ENCODE results near the gene RHBDD1. TPM values are rescaled to one million over a fixed set of nuclear protein-coding genes. Genes with fewer than 3 reads are reported as not detected.

RHBDD1 gene
- total RNA-seq, 2 experiments from 2014 or later = 23.4 to 29.5 TPM

GRCh38 chr2:226849349-226849748 lies 13.5 kb downstream of the RHBDD1 start:
- Mint-ChIP-seq H3K36me3 (ENCODE audit: low read depth) (peaks cover 7% of the 10 kb centered on the region), H3K27me3 (ENCODE audit: low read depth) (no peaks in the 10 kb centered on the region), H3K4me3 (no peak overlapping the region), H3K27ac (no peak overlapping the region), H3K9me3 (ENCODE audit: insufficient read depth) (no peaks in the 10 kb centered on the region), H3K4me1 (ENCODE audit: low read depth) (peaks cover 2% of the 10 kb centered on the region)
- DNase-seq (no peak), ATAC-seq (no peak)
- CTCF ChIA-PET = interaction anchor here (1.0 kb wide), 1 partner anchor 26 kb away, joined by 3 read pairs; no protein-coding TSS in a partner anchor
- POLR2A ChIA-PET = no interaction called here

- Mint-ChIP-seq H3K36me3 (ENCODE audit: low read depth) (peaks cover 5% of the 10 kb centered on the region), H3K27me3 (ENCODE audit: low read depth) (no peaks in the 10 kb centered on the region), H3K4me1 (ENCODE audit: low read depth) (peaks cover 2% of the 10 kb centered on the region), H3K9me3 (ENCODE audit: insufficient read depth) (no peaks in the 10 kb centered on the region), H3K4me3 (no peak overlapping the region), H3K27ac (no peak overlapping the region)
- CTCF ChIA-PET = no interaction called here
- DNase-seq = no peak
- no peak for ATAC-seq
- POLR2A ChIA-PET = no interaction called here
These were observed 14.2 kb downstream of the RHBDD1 start for GRCh38 chr2:226850024-226850423.

- no peak for ATAC-seq
- H3K27me3 Mint-ChIP-seq (ENCODE audit: low read depth) = no peaks in the 10 kb centered on the region
- no peaks in the 10 kb centered on the region for H3K36me3 Mint-ChIP-seq (ENCODE audit: low read depth)
- ChIA-PET POLR2A (no interaction called here), CTCF (no interaction called here)
- no peak overlapping the region for H3K27ac Mint-ChIP-seq
- H3K4me1 Mint-ChIP-seq (ENCODE audit: low read depth) = no peaks in the 10 kb centered on the region
- no peak for DNase-seq
- H3K4me3 Mint-ChIP-seq = no peak overlapping the region
- H3K9me3 Mint-ChIP-seq (ENCODE audit: insufficient read depth) = no peaks in the 10 kb centered on the region
These were observed 19.9 kb downstream of the RHBDD1 start for GRCh38 chr2:226855787-226856186.

GRCh38 chr2:226860087-226860486 lies 24.2 kb downstream of the RHBDD1 start:
- H3K27ac Mint-ChIP-seq = no peak overlapping the region
- POLR2A ChIA-PET = no interaction called here
- peaks cover 5% of the 10 kb centered on the region for H3K4me1 Mint-ChIP-seq (ENCODE audit: low read depth)
- no peak overlapping the region for H3K4me3 Mint-ChIP-seq
- ATAC-seq (no peak), DNase-seq (no peak)
- no peaks in the 10 kb centered on the region for H3K9me3 Mint-ChIP-seq (ENCODE audit: insufficient read depth)
- no peaks in the 10 kb centered on the region for H3K27me3 Mint-ChIP-seq (ENCODE audit: low read depth)
- CTCF ChIA-PET = no interaction called here
- H3K36me3 Mint-ChIP-seq (ENCODE audit: low read depth) = peaks cover 10% of the 10 kb centered on the region

- Mint-ChIP-seq H3K4me3 (no peak overlapping the region), H3K36me3 (ENCODE audit: low read depth) (peaks cover 20% of the 10 kb centered on the region), H3K27ac (no peak overlapping the region), H3K27me3 (ENCODE audit: low read depth) (no peaks in the 10 kb centered on the region), H3K9me3 (ENCODE audit: insufficient read depth) (no peaks in the 10 kb centered on the region), H3K4me1 (ENCODE audit: low read depth) (peaks cover 5% of the 10 kb centered on the region)
- DNase-seq (no peak), ATAC-seq (no peak)
- ChIA-PET CTCF (no interaction called here), POLR2A (no interaction called here)
These were observed 26.8 kb downstream of the RHBDD1 start for GRCh38 chr2:226862623-226863022.

GRCh38 chr2:226865273-226865672 lies 29.4 kb downstream of the RHBDD1 start:
- ChIA-PET POLR2A (interaction anchor here (0.6 kb wide), 1 partner anchor 925 kb away, joined by 3 read pairs; no protein-coding TSS in a partner anchor), CTCF (no interaction called here)
- peaks cover 5% of the 10 kb centered on the region for H3K4me1 Mint-ChIP-seq (ENCODE audit: low read depth)
- no peak overlapping the region for H3K27ac Mint-ChIP-seq
- ATAC-seq (no peak), DNase-seq (no peak)
- no peak overlapping the region for H3K4me3 Mint-ChIP-seq
- no peaks in the 10 kb centered on the region for H3K9me3 Mint-ChIP-seq (ENCODE audit: insufficient read depth)
- peaks cover 31% of the 10 kb centered on the region for H3K36me3 Mint-ChIP-seq (ENCODE audit: low read depth)
- no peaks in the 10 kb centered on the region for H3K27me3 Mint-ChIP-seq (ENCODE audit: low read depth)

- ChIA-PET POLR2A (no interaction called here), CTCF (no interaction called here)
- Mint-ChIP-seq H3K27ac (no peak overlapping the region), H3K27me3 (ENCODE audit: low read depth) (no peaks in the 10 kb centered on the region), H3K4me1 (ENCODE audit: low read depth) (peaks cover 5% of the 10 kb centered on the region), H3K9me3 (ENCODE audit: insufficient read depth) (no peaks in the 10 kb centered on the region), H3K36me3 (ENCODE audit: low read depth) (peaks cover 35% of the 10 kb centered on the region), H3K4me3 (no peak overlapping the region)
- ATAC-seq = no peak
- no peak for DNase-seq
These were observed 29.9 kb downstream of the RHBDD1 start for GRCh38 chr2:226865710-226866109.

- H3K4me1 Mint-ChIP-seq (ENCODE audit: low read depth) = peaks cover 11% of the 10 kb centered on the region
- H3K27ac Mint-ChIP-seq = no peak overlapping the region
- ChIA-PET POLR2A (interaction anchor here (0.9 kb wide), 1 partner anchor 33 kb away, joined by 3 read pairs; no protein-coding TSS in a partner anchor), CTCF (no interaction called here)
- peaks cover 40% of the 10 kb centered on the region for H3K36me3 Mint-ChIP-seq (ENCODE audit: low read depth)
- ATAC-seq (no peak), DNase-seq (no peak)
- no peaks in the 10 kb centered on the region for H3K27me3 Mint-ChIP-seq (ENCODE audit: low read depth)
- no peak overlapping the region for H3K4me3 Mint-ChIP-seq
- H3K9me3 Mint-ChIP-seq (ENCODE audit: insufficient read depth) = no peaks in the 10 kb centered on the region
These were observed 32.7 kb downstream of the RHBDD1 start for GRCh38 chr2:226868331-226869162.

- no peak overlapping the region for H3K4me3 Mint-ChIP-seq
- no peak overlapping the region for H3K27ac Mint-ChIP-seq
- DNase-seq (no peak), ATAC-seq (no peak)
- peaks cover 13% of the 10 kb centered on the region for H3K4me1 Mint-ChIP-seq (ENCODE audit: low read depth)
- CTCF ChIA-PET = no interaction called here
- POLR2A ChIA-PET = no interaction called here
- H3K36me3 Mint-ChIP-seq (ENCODE audit: low read depth) = peaks cover 41% of the 10 kb centered on the region
- no peaks in the 10 kb centered on the region for H3K9me3 Mint-ChIP-seq (ENCODE audit: insufficient read depth)
- no peaks in the 10 kb centered on the region for H3K27me3 Mint-ChIP-seq (ENCODE audit: low read depth)
These were observed 33.5 kb downstream of the RHBDD1 start for GRCh38 chr2:226869371-226869770.

- DNase-seq (no peak), ATAC-seq (no peak)
- peaks cover 29% of the 10 kb centered on the region for H3K36me3 Mint-ChIP-seq (ENCODE audit: low read depth)
- H3K9me3 Mint-ChIP-seq (ENCODE audit: insufficient read depth) = no peaks in the 10 kb centered on the region
- CTCF ChIA-PET = interaction anchor here (0.8 to 1.2 kb wide), 4 partner anchors 36 to 109 kb away, joined by 3 to 5 read pairs (median 4); no protein-coding TSS in a partner anchor
- H3K4me1 Mint-ChIP-seq (ENCODE audit: low read depth) = peaks cover 13% of the 10 kb centered on the region
- H3K4me3 Mint-ChIP-seq = no peak overlapping the region
- POLR2A ChIA-PET = interaction anchor here (0.8 kb wide), 1 partner anchor 37 kb away, joined by 3 read pairs; the partner anchor contains the start of gene RHBDD1
- no peaks in the 10 kb centered on the region for H3K27me3 Mint-ChIP-seq (ENCODE audit: low read depth)
- H3K27ac Mint-ChIP-seq = no peak overlapping the region
These were observed 37.3 kb downstream of the RHBDD1 start for GRCh38 chr2:226873051-226873620.

- peaks cover 13% of the 10 kb centered on the region for H3K4me1 Mint-ChIP-seq (ENCODE audit: low read depth)
- no peak for DNase-seq
- no peaks in the 10 kb centered on the region for H3K9me3 Mint-ChIP-seq (ENCODE audit: insufficient read depth)
- no peak for ATAC-seq
- POLR2A ChIA-PET = no interaction called here
- no peaks in the 10 kb centered on the region for H3K27me3 Mint-ChIP-seq (ENCODE audit: low read depth)
- no peak overlapping the region for H3K27ac Mint-ChIP-seq
- CTCF ChIA-PET = interaction anchor here (0.8 to 1.1 kb wide), 3 partner anchors 36 to 109 kb away, joined by 3 to 5 read pairs (median 4); no protein-coding TSS in a partner anchor
- H3K4me3 Mint-ChIP-seq = no peak overlapping the region
- H3K36me3 Mint-ChIP-seq (ENCODE audit: low read depth) = peaks cover 24% of the 10 kb centered on the region
These were observed 38.0 kb downstream of the RHBDD1 start for GRCh38 chr2:226873826-226874225.

- ChIA-PET CTCF (interaction anchor here (1.4 kb wide), 1 partner anchor 26 kb away, joined by 3 read pairs; no protein-coding TSS in a partner anchor), POLR2A (no interaction called here)
- H3K4me1 Mint-ChIP-seq (ENCODE audit: low read depth) = peaks cover 13% of the 10 kb centered on the region
- ATAC-seq = no peak
- no peak for DNase-seq
- H3K9me3 Mint-ChIP-seq (ENCODE audit: insufficient read depth) = no peaks in the 10 kb centered on the region
- H3K36me3 Mint-ChIP-seq (ENCODE audit: low read depth) = peaks cover 22% of the 10 kb centered on the region
- H3K4me3 Mint-ChIP-seq = no peak overlapping the region
- H3K27me3 Mint-ChIP-seq (ENCODE audit: low read depth) = no peaks in the 10 kb centered on the region
- H3K27ac Mint-ChIP-seq = no peak overlapping the region
These were observed 38.9 kb downstream of the RHBDD1 start for GRCh38 chr2:226874749-226875148.

Data from activated CD8-positive, alpha-beta T cell treated with anti-CD3 and anti-CD28 coated beads, Interleukin-2, amount 10 ng/mL, durations not matched to agents 7 days and 5 days (primary cell).